Hepatocyte (in vitro differentiated cells): Measurements from ENCODE around the gene FBRSL1. TPM values are rescaled to one million over a fixed set of nuclear protein-coding genes. Genes with fewer than 3 reads are reported as not detected.

ENCODE experiments used
- DNase-seq: peaks from one replicate; pipeline ENCODE4 v3.0.0-alpha.2; 2016; ENCODE audit warnings: low spot score
- H2AFZ ChIP-seq: fragments of 200-600 bp; sonication (generic); 2 replicates; pipeline ENCODE4 v1.6.0; 2016; ENCODE audit warnings: antibody characterized with exemption, mild to moderate bottlenecking
- H3K27ac ChIP-seq: fragments of 200-600 bp; sonication (generic); 2 replicates; pipeline ENCODE4 v1.5.1; 2016; ENCODE audit warnings: mild to moderate bottlenecking
- H3K27me3 ChIP-seq: fragments of 200-600 bp; sonication (generic); 2 replicates; pipeline ENCODE4 v1.6.1; 2016
- H3K36me3 ChIP-seq: fragments of 200-600 bp; sonication (generic); replicated peaks from 2 replicates; pipeline ENCODE4 v1.5.1; 2016; ENCODE audit warnings: low read depth; ENCODE audit not compliant: insufficient read depth
- H3K4me1 ChIP-seq: fragments of 200-600 bp; sonication (generic); 2 replicates; pipeline ENCODE4 v1.5.1; 2016; ENCODE audit warnings: mild to moderate bottlenecking, moderate library complexity; ENCODE audit not compliant: insufficient read depth
- H3K4me2 ChIP-seq: fragments of 200-600 bp; sonication (generic); 2 replicates; pipeline ENCODE4 v1.6.0; 2016
- H3K4me3 ChIP-seq: fragments of 200-600 bp; sonication (generic); 2 replicates; pipeline ENCODE4 v1.5.1; 2016; ENCODE audit warnings: mild to moderate bottlenecking
- H3K79me2 ChIP-seq: fragments of 200-600 bp; sonication (generic); 2 replicates; pipeline ENCODE4 v1.6.0; 2017; ENCODE audit warnings: mild to moderate bottlenecking
- H3K9me2 ChIP-seq: fragments of 200-600 bp; sonication (generic); replicated peaks from 2 replicates; pipeline ENCODE4 v1.6.0; 2017; ENCODE audit warnings: mild to moderate bottlenecking; ENCODE audit not compliant: insufficient read depth
- H3K9me3 ChIP-seq: fragments of 200-600 bp; sonication (generic); 2 replicates; pipeline ENCODE4 v1.5.1; 2016; ENCODE audit warnings: low read depth, mild to moderate bottlenecking
- H4K20me1 ChIP-seq: fragments of 200-600 bp; sonication (generic); 2 replicates; pipeline ENCODE4 v1.6.0; 2016; ENCODE audit warnings: mild to moderate bottlenecking; ENCODE audit not compliant: insufficient read depth, poor library complexity, severe bottlenecking
- CTCF ChIP-seq: fragments of 200-600 bp; sonication (generic); IDR thresholded peaks from 2 replicates; pipeline ENCODE4 v1.5.1; 2016; ENCODE audit warnings: antibody characterized with exemption, mild to moderate bottlenecking; ENCODE audit not compliant: poor library complexity
- EZH2 ChIP-seq: fragments of 200-600 bp; sonication (generic); IDR thresholded peaks from 2 replicates; pipeline ENCODE4 v1.6.1; 2016; ENCODE audit warnings: antibody characterized with exemption, mild to moderate bottlenecking, borderline replicate concordance
- EZH2phosphoT487 ChIP-seq: fragments of 200-600 bp; sonication (generic); IDR thresholded peaks from one replicate; pipeline ENCODE4 v1.6.1; 2018; ENCODE audit warnings: antibody characterized with exemption, mild to moderate bottlenecking, low read depth, moderate library complexity; ENCODE audit not compliant: unreplicated experiment, severe bottlenecking
- WGBS: methylation state at CpG from one replicate; pipeline ENCODE4 v1.1.6; 2016; ENCODE audit warnings: low lambda C conversion rate; ENCODE audit errors: missing lambda C conversion rate; 5-methylcytosine and 5-hydroxymethylcytosine counted together
- polyA plus RNA-seq: library from polyadenylated mRNA; unstranded; fragments of >200 nt; fragmentation: Nextera tagmentation; extraction: Ambion mirVana; gene quantifications from 2 replicates; pipeline ENCODE4 v1.2.1, GENCODE V29; 2016
- total RNA-seq: library from RNA; depleted of rRNA; stranded (reverse); fragments of >200 nt; gene quantifications from 2 replicates; pipeline ENCODE4 v1.2.3, GENCODE V29; 2014

Gene FBRSL1
- total and polyA plus RNA-seq, 2 experiments from 2014 or later = 18.5 to 61.1 TPM

GRCh38 chr12:132455565-132455964 is 34.4 kb upstream of the FBRSL1 start:
- no peak overlapping the region for H3K27ac ChIP-seq
- TF ChIP-seq EZH2 (no peak), EZH2phosphoT487 (no peak), CTCF (no peak)
- H3K9me2 ChIP-seq = no peaks in the 10 kb centered on the region
- H4K20me1 ChIP-seq = no peaks in the 10 kb centered on the region
- no peak overlapping the region for H2AFZ ChIP-seq
- peaks cover 9% of the 10 kb centered on the region for H3K4me1 ChIP-seq
- H3K79me2 ChIP-seq = no peaks in the 10 kb centered on the region
- no peaks in the 10 kb centered on the region for H3K36me3 ChIP-seq
- H3K4me3 ChIP-seq = no peak overlapping the region
- no peak overlapping the region for H3K4me2 ChIP-seq
- no peak for DNase-seq
- WGBS = 98% methylated on average over 15 of the region's 15 CpGs
- H3K9me3 ChIP-seq = no peaks in the 10 kb centered on the region
- H3K27me3 ChIP-seq = peaks cover 12% of the 10 kb centered on the region

- no peaks in the 10 kb centered on the region for H3K36me3 ChIP-seq
- no peak for TF ChIP-seq EZH2
- TF ChIP-seq EZH2phosphoT487 = no peak
- TF ChIP-seq CTCF = no peak
- H3K27ac ChIP-seq = no peak overlapping the region
- H3K4me1 ChIP-seq = peaks cover under 1% of the 10 kb centered on the region
- no peak overlapping the region for H3K4me3 ChIP-seq
- no peaks in the 10 kb centered on the region for H3K9me3 ChIP-seq
- WGBS = 90% methylated on average over 28 of the region's 28 CpGs
- peaks cover 12% of the 10 kb centered on the region for H3K27me3 ChIP-seq
- no peaks in the 10 kb centered on the region for H4K20me1 ChIP-seq
- no peaks in the 10 kb centered on the region for H3K79me2 ChIP-seq
- no peaks in the 10 kb centered on the region for H3K9me2 ChIP-seq
- DNase-seq = no peak
- H2AFZ ChIP-seq = no peak overlapping the region
- no peak overlapping the region for H3K4me2 ChIP-seq
Observed at GRCh38 chr12:132456186-132456943, 33.6 kb upstream of the FBRSL1 start.

- no peak overlapping the region for H3K4me3 ChIP-seq
- no peaks in the 10 kb centered on the region for H4K20me1 ChIP-seq
- no peak overlapping the region for H3K4me2 ChIP-seq
- DNase-seq = no peak
- H3K79me2 ChIP-seq = no peaks in the 10 kb centered on the region
- H3K9me2 ChIP-seq = no peaks in the 10 kb centered on the region
- no peaks in the 10 kb centered on the region for H3K4me1 ChIP-seq
- 72% methylated on average over 27 of the region's 38 CpGs for WGBS
- H2AFZ ChIP-seq = no peak overlapping the region
- no peaks in the 10 kb centered on the region for H3K36me3 ChIP-seq
- H3K9me3 ChIP-seq = no peaks in the 10 kb centered on the region
- no peak overlapping the region for H3K27ac ChIP-seq
- peaks cover 12% of the 10 kb centered on the region for H3K27me3 ChIP-seq
- TF ChIP-seq EZH2 (no peak), EZH2phosphoT487 (no peak), CTCF (no peak)
Observed at GRCh38 chr12:132456944-132457495, 32.9 kb upstream of the FBRSL1 start.
